Mesenchymal stem cell (in vitro differentiated cells and primary cell): ENCODE data around the gene MAP3K14.

Experiments used
- DNase-seq: peaks from one replicate; pipeline ENCODE4 v3.0.0-alpha.2; 2013
- H2AFZ ChIP-seq: one replicate; pipeline ENCODE4 v1.6.1; 2013; ENCODE audit warnings: low read depth, mild to moderate bottlenecking, control low read depth, inconsistent platforms, low read length, moderate library complexity
- H2AK5ac ChIP-seq: 2 replicates; pipeline ENCODE4 v1.6.1; 2013; ENCODE audit warnings: low read length, moderate library complexity, mild to moderate bottlenecking, inconsistent platforms; ENCODE audit not compliant: severe bottlenecking
- H2BK120ac ChIP-seq: one replicate; pipeline ENCODE4 v1.6.1; 2013; ENCODE audit warnings: low read depth, mild to moderate bottlenecking, inconsistent platforms, low read length, moderate library complexity
- H2BK12ac ChIP-seq, 2 experiments: one replicate each; pipeline ENCODE4 v1.6.1; 2013; ENCODE audit warnings: inconsistent platforms in 2 of 2, low read length in 2 of 2, mild to moderate bottlenecking in 2 of 2, moderate library complexity in 2 of 2, control low read depth in 1 of 2
- H2BK15ac ChIP-seq: one replicate; pipeline ENCODE4 v1.6.1; 2013; ENCODE audit warnings: mild to moderate bottlenecking, low read depth, inconsistent platforms; ENCODE audit not compliant: poor library complexity, severe bottlenecking
- H2BK5ac ChIP-seq: 2 replicates; pipeline ENCODE4 v1.6.1; 2013; ENCODE audit warnings: low read depth, mild to moderate bottlenecking, low read length, control low read depth, inconsistent platforms; ENCODE audit not compliant: poor library complexity, severe bottlenecking
- H3K14ac ChIP-seq, 2 experiments: one replicate each; pipeline ENCODE4 v1.6.1; 2013; ENCODE audit warnings: inconsistent platforms in 2 of 2, low read length in 2 of 2, control low read depth in 1 of 2, mild to moderate bottlenecking in 1 of 2, moderate library complexity in 1 of 2
- H3K18ac ChIP-seq, 2 experiments: one replicate each; pipeline ENCODE4 v1.6.1; 2013; ENCODE audit warnings: inconsistent platforms in 2 of 2, low read length in 2 of 2, control low read depth in 1 of 2, low read depth in 1 of 2, mild to moderate bottlenecking in 1 of 2
- H3K23ac ChIP-seq, 2 experiments: one replicate each; pipeline ENCODE4 v1.6.1; 2013; ENCODE audit warnings: inconsistent platforms in 2 of 2, low read length in 2 of 2, mild to moderate bottlenecking in 2 of 2, moderate library complexity in 2 of 2, control low read depth in 1 of 2
- H3K27ac ChIP-seq: 2 replicates; pipeline ENCODE4 v1.5.1; 2013; ENCODE audit warnings: mild to moderate bottlenecking, moderate library complexity, low read length, control low read depth, inconsistent platforms; ENCODE audit not compliant: poor library complexity, severe bottlenecking
- H3K27me3 ChIP-seq, 2 experiments: 2 replicates each; pipeline versions ENCODE4 v1.6.1 to v1.7.0; 2013; ENCODE audit warnings: low read length in 2 of 2, mild to moderate bottlenecking in 2 of 2, moderate library complexity in 2 of 2, control low read depth in 1 of 2, inconsistent platforms in 1 of 2; ENCODE audit not compliant: control insufficient read depth in 1 of 2, insufficient read depth in 1 of 2
- H3K36me3 ChIP-seq, 2 experiments: 2 replicates each; pipeline versions ENCODE4 v1.6.1 to v1.7.0; 2013; ENCODE audit warnings: low read length in 2 of 2, control low read depth in 1 of 2, inconsistent platforms in 1 of 2, low read depth in 1 of 2, mild to moderate bottlenecking in 1 of 2; ENCODE audit not compliant: insufficient read depth in 2 of 2, control insufficient read depth in 1 of 2
- H3K4ac ChIP-seq, 2 experiments: one replicate each; pipeline ENCODE4 v1.6.1; 2013; ENCODE audit warnings: inconsistent platforms in 2 of 2, low read length in 2 of 2, mild to moderate bottlenecking in 2 of 2, moderate library complexity in 2 of 2, control low read depth in 1 of 2, low read depth in 1 of 2
- H3K4me1 ChIP-seq: 2 replicates; pipeline ENCODE4 v1.6.1; 2013; ENCODE audit warnings: low read depth, low read length, control low read depth; ENCODE audit not compliant: control insufficient read depth, insufficient read depth
- H3K4me2 ChIP-seq: 2 replicates; pipeline ENCODE4 v1.6.1; 2013; ENCODE audit warnings: low read length, mild to moderate bottlenecking, inconsistent platforms; ENCODE audit not compliant: poor library complexity, severe bottlenecking
- H3K4me3 ChIP-seq, 2 experiments: 2 replicates each; pipeline versions ENCODE4 v1.5.1 to v1.7.0; 2013; ENCODE audit warnings: low read length in 2 of 2, mild to moderate bottlenecking in 2 of 2, control low read depth in 1 of 2, low read depth in 1 of 2; ENCODE audit not compliant: insufficient read depth in 1 of 2
- H3K79me1 ChIP-seq: replicated peaks from 2 replicates; pipeline ENCODE4 v1.6.1; 2013; ENCODE audit warnings: mild to moderate bottlenecking, control low read depth, low read length, inconsistent platforms; ENCODE audit not compliant: poor library complexity, severe bottlenecking
- H3K9ac ChIP-seq: 2 replicates; pipeline ENCODE4 v1.7.0; 2013; ENCODE audit warnings: mild to moderate bottlenecking, low read length, moderate library complexity
- H3K9me3 ChIP-seq: 2 replicates; pipeline ENCODE4 v1.7.0; 2013; ENCODE audit warnings: mild to moderate bottlenecking, low read length; ENCODE audit not compliant: control insufficient read depth
- H4K8ac ChIP-seq: one replicate; pipeline ENCODE4 v1.6.1; 2013; ENCODE audit warnings: inconsistent platforms, mild to moderate bottlenecking, low read length, moderate library complexity
- H4K91ac ChIP-seq: one replicate; pipeline ENCODE4 v1.6.1; 2013; ENCODE audit warnings: mild to moderate bottlenecking, low read length, inconsistent platforms
- WGBS: methylation state at CpG from one replicate; pipeline ENCODE4 v1.1.7; 2013; ENCODE audit warnings: mixed read lengths; 5-methylcytosine and 5-hydroxymethylcytosine counted together

The MAP3K14 gene

GRCh38 chr17:45307290-45308015 lies 9.4 kb downstream of the MAP3K14 start:
- Histone ChIP-seq H3K23ac (no peak overlapping the region), H3K14ac (no peak overlapping the region), H2BK5ac (no peak overlapping the region), H4K8ac (no peak overlapping the region), H2BK12ac (no peak overlapping the region), H3K36me3 (peaks cover 13 to 31% of the 10 kb centered on the region in 2 experiments), H3K79me1 (no peaks in the 10 kb centered on the region), H2AK5ac (peak overlapping the region; percentile 85), H3K4ac (peak overlapping the region in 1 of 2 experiments; percentile 10), H2BK120ac (no peak overlapping the region), H3K9ac (peak overlapping the region; percentile 84), H3K4me3 (peak overlapping the region in 1 of 2 experiments; percentile 60), H3K4me2 (no peak overlapping the region), H3K9me3 (no peaks in the 10 kb centered on the region), H3K27ac (peak overlapping the region; percentile 37), H3K18ac (no peak overlapping the region), H3K4me1 (peaks cover 35% of the 10 kb centered on the region), H4K91ac (no peak overlapping the region), H2BK15ac (peak overlapping the region; percentile 44), H2AFZ (no peak overlapping the region), H3K27me3 (no peaks in the 10 kb centered on the region)
- DNase-seq, result peak; percentile 82
- WGBS, result 82% methylated on average over 8 of the region's 9 CpGs

GRCh38 chr17:45306623-45307022 lies 10.2 kb downstream of the MAP3K14 start:
- Histone ChIP-seq H3K4ac (no peak overlapping the region), H2AK5ac (no peak overlapping the region), H3K9ac (peak overlapping the region; percentile 15), H2BK12ac (no peak overlapping the region), H3K27ac (peak overlapping the region; percentile 41), H2BK5ac (no peak overlapping the region), H4K8ac (no peak overlapping the region), H3K23ac (no peak overlapping the region), H2BK15ac (no peak overlapping the region), H3K4me2 (no peak overlapping the region), H3K4me1 (peaks cover 33% of the 10 kb centered on the region), H2BK120ac (no peak overlapping the region), H2AFZ (no peak overlapping the region), H3K36me3 (peaks cover 13 to 27% of the 10 kb centered on the region in 2 experiments), H3K79me1 (no peaks in the 10 kb centered on the region), H3K18ac (no peak overlapping the region), H3K27me3 (no peaks in the 10 kb centered on the region), H3K4me3 (no peak overlapping the region), H3K9me3 (no peaks in the 10 kb centered on the region), H4K91ac (no peak overlapping the region), H3K14ac (no peak overlapping the region)
- WGBS, result 100% methylated on average over 4 of the region's 5 CpGs
- DNase-seq, result no peak

GRCh38 chr17:45306094-45306493 lies 10.7 kb downstream of the MAP3K14 start:
- H3K4me2 ChIP-seq, result no peak overlapping the region
- H2AFZ ChIP-seq, result no peak overlapping the region
- H3K27me3 ChIP-seq, result no peaks in the 10 kb centered on the region
- H3K9ac ChIP-seq, result peak overlapping the region; percentile 15
- H3K14ac ChIP-seq, result no peak overlapping the region
- no peak overlapping the region for H2BK5ac ChIP-seq
- H3K9me3 ChIP-seq, result no peaks in the 10 kb centered on the region
- no peaks in the 10 kb centered on the region for H3K79me1 ChIP-seq
- no peak overlapping the region for H3K23ac ChIP-seq
- H2BK120ac ChIP-seq, result no peak overlapping the region
- H3K4me1 ChIP-seq, result peaks cover 28% of the 10 kb centered on the region
- peak overlapping the region in 1 of 2 experiments; percentile 68 for H3K4ac ChIP-seq
- H2BK15ac ChIP-seq, result no peak overlapping the region
- peak overlapping the region in 1 of 2 experiments; percentile 31 for H3K4me3 ChIP-seq
- H2AK5ac ChIP-seq, result peak overlapping the region; percentile 4
- peak overlapping the region in 1 of 2 experiments; percentile 16 for H3K18ac ChIP-seq
- no peak overlapping the region for H4K91ac ChIP-seq
- peaks cover 13 to 26% of the 10 kb centered on the region in 2 experiments for H3K36me3 ChIP-seq
- H2BK12ac ChIP-seq, result no peak overlapping the region
- H4K8ac ChIP-seq, result no peak overlapping the region
- peak overlapping the region; percentile 49 for H3K27ac ChIP-seq
- no peak for DNase-seq
- 81% methylated on average over 4 of the region's 4 CpGs for WGBS

GRCh38 chr17:45305530-45306087 lies 11.2 kb downstream of the MAP3K14 start:
- DNase-seq, result peak; percentile 72
- no peaks in the 10 kb centered on the region for H3K9me3 ChIP-seq
- H3K27me3 ChIP-seq, result no peaks in the 10 kb centered on the region
- H3K36me3 ChIP-seq, result peaks cover 13 to 26% of the 10 kb centered on the region in 2 experiments
- no peak overlapping the region for H2BK5ac ChIP-seq
- peak overlapping the region in 1 of 2 experiments; percentile 46 for H3K18ac ChIP-seq
- H4K8ac ChIP-seq, result no peak overlapping the region
- H3K4me1 ChIP-seq, result peaks cover 24% of the 10 kb centered on the region
- peak overlapping the region in 1 of 2 experiments; percentile 64 for H3K14ac ChIP-seq
- H2BK12ac ChIP-seq, result peak overlapping the region in 1 of 2 experiments; percentile 29
- peak overlapping the region; percentile 15 for H3K9ac ChIP-seq
- no peak overlapping the region for H3K4ac ChIP-seq
- H3K4me2 ChIP-seq, result no peak overlapping the region
- no peaks in the 10 kb centered on the region for H3K79me1 ChIP-seq
- H3K23ac ChIP-seq, result peak overlapping the region in 1 of 2 experiments; percentile 85
- peak overlapping the region; percentile 9 for H2AK5ac ChIP-seq
- 88% methylated on average over 2 of the region's 3 CpGs for WGBS
- H2AFZ ChIP-seq, result no peak overlapping the region
- H2BK120ac ChIP-seq, result no peak overlapping the region
- H2BK15ac ChIP-seq, result peak overlapping the region; percentile 40
- no peak overlapping the region for H4K91ac ChIP-seq
- H3K27ac ChIP-seq, result peak overlapping the region; percentile 49
- peak overlapping the region in 1 of 2 experiments; percentile 31 for H3K4me3 ChIP-seq
